Kidney epithelial cell (primary cell): ENCODE results near the gene EHD4. TPM values are rescaled to one million over a fixed set of nuclear protein-coding genes. Genes with fewer than 3 reads are reported as not detected.

Experiments used
- DNase-seq: peaks from one replicate; pipeline ENCODE4 v3.0.0-alpha.2; 2010; ENCODE audit warnings: low read depth
- H3K27me3 ChIP-seq: 2 replicates; pipeline ENCODE4 v1.6.0; 2011; ENCODE audit warnings: low read length; ENCODE audit not compliant: control insufficient read depth, insufficient read depth
- H3K36me3 ChIP-seq: 2 replicates; pipeline ENCODE4 v1.5.1; 2011; ENCODE audit warnings: low read length; ENCODE audit not compliant: control insufficient read depth, insufficient read depth
- H3K4me3 ChIP-seq: 2 replicates; pipeline ENCODE4 v1.5.1; 2011; ENCODE audit warnings: low read depth, mild to moderate bottlenecking, control low read depth, low read length
- total RNA-seq: library from RNA; depleted of rRNA; stranded (reverse); fragments of >200 nt; gene quantifications from 2 replicates; pipeline ENCODE4 v1.2.3, GENCODE V29; 2015
- TF ChIP-seq, protein P1 (sequence below): IDR thresholded peaks from 2 replicates; pipeline ENCODE4 v1.5.1; 2011; ENCODE audit warnings: mild to moderate bottlenecking, moderate library complexity, low read length, control low read depth, inconsistent platforms; ENCODE audit not compliant: insufficient read depth, poor library complexity, severe bottlenecking

EHD4 gene
- total RNA-seq, 1 donor from 2014 or later = 30.1 TPM

DNA sequence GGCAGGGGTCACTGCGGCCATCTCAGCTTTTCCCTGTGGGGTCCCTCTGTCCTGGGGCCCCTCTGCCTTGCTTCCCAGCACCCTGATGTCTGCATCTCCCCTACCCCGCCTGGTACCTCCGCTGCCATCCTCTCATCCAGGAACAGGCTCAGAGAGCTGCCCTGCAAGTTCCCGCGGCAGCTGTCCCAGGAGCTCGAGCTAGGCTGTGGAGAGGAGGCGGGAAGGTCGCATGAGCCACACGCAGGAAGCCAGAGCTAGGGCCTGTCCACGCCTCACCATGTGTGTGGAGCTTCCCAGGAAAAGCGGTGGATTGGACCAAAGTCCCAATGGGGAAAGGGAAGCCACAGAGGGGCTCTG lies 121.2 kb downstream of the EHD4 start:
- Histone ChIP-seq H3K4me3 (no peak overlapping the region), H3K36me3 (no peaks in the 10 kb centered on the region), H3K27me3 (peaks cover 18% of the 10 kb centered on the region)
- no peak for DNase-seq
- TF ChIP-seq, protein P1, sequence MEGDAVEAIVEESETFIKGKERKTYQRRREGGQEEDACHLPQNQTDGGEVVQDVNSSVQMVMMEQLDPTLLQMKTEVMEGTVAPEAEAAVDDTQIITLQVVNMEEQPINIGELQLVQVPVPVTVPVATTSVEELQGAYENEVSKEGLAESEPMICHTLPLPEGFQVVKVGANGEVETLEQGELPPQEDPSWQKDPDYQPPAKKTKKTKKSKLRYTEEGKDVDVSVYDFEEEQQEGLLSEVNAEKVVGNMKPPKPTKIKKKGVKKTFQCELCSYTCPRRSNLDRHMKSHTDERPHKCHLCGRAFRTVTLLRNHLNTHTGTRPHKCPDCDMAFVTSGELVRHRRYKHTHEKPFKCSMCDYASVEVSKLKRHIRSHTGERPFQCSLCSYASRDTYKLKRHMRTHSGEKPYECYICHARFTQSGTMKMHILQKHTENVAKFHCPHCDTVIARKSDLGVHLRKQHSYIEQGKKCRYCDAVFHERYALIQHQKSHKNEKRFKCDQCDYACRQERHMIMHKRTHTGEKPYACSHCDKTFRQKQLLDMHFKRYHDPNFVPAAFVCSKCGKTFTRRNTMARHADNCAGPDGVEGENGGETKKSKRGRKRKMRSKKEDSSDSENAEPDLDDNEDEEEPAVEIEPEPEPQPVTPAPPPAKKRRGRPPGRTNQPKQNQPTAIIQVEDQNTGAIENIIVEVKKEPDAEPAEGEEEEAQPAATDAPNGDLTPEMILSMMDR = no peak

DNA sequence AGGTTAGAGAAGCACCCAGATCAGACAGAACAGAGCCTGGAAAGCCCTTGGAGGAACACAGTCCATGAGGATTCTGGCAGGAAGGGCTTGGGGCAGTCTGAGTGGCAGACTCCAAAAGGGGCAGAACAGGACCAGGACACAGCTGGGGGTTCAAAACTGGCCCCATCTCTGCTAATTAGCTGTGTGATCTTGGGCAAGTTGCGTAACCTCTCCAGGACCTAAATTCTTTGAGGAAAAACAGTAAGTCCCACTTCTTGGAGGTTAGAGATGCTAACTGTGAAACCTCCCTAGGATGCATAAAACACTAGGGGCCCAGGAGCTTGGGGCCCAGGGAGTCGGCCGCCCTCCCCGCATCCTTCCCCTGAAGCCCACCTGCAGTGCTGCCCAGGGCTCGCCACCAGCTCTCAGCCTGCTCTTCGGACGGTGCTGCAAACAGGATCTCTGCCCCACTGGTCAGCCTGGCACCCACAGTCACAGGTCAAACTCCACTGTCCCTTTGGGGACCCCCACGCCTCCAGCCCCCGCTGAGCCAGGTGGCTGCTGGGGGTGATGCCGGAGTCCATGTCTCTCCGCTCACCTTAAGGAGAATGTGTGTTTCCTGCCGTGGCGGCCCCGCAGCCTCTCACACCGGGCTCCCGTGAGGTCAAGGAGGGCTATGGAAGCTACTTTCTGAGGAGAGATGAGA lies 121.7 kb downstream of the EHD4 start:
- H3K4me3 ChIP-seq = no peak overlapping the region

DNA sequence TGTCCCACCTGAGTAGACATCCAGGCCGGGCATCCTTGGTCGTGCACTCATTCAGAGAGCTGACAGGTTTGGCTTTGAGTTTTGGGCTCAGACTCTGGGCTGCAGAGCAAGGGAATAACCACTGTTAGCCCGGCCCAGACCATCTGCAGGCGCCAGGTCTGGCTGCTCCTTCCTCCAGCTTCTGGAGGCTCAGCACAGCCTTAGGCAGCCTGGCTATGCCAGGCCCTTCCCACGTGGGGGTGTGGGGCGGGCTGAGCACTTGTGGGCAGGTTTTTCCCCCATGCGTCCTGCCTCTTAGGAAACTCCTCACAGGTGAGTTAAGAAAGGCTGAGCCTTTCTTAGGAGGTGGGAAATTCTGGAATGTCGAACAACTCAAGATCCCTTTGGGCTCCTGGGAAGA lies 122.5 kb downstream of the EHD4 start:
- no peak for DNase-seq
- TF ChIP-seq, protein P1 = no peak
- H3K4me3 ChIP-seq = no peak overlapping the region
- H3K27me3 ChIP-seq = peaks cover 13% of the 10 kb centered on the region
- no peaks in the 10 kb centered on the region for H3K36me3 ChIP-seq

More for the DNA sequence above, 121.7 kb downstream of the EHD4 start:
- Histone ChIP-seq H3K36me3 (no peaks in the 10 kb centered on the region), H3K27me3 (peaks cover 17% of the 10 kb centered on the region)
- TF ChIP-seq, protein P1 = no peak
- no peak for DNase-seq

DNA sequence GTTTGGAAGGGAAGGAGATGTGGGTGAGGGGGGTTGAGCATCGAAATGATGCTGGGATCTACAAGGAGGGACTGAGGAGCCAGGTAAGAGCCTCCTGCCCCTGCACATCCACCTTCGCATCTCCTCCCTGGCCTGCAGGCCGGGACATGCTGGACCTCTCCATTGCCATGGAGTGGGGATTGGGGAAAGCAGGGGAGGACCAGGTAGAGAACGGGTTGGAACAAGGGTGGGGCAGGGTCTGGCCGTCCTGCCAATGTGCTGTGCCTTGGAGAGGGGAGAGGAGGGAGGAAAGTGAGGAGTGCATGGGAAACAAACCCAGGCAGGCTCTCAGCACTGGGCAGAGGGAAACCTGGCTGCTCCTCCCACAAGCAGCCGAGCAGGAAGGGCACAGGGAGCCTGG lies 123.2 kb downstream of the EHD4 start:
- H3K27me3 ChIP-seq = peaks cover 13% of the 10 kb centered on the region
- no peak overlapping the region for H3K4me3 ChIP-seq
- DNase-seq = no peak
- H3K36me3 ChIP-seq = no peaks in the 10 kb centered on the region
- TF ChIP-seq, protein P1 = no peak

DNA sequence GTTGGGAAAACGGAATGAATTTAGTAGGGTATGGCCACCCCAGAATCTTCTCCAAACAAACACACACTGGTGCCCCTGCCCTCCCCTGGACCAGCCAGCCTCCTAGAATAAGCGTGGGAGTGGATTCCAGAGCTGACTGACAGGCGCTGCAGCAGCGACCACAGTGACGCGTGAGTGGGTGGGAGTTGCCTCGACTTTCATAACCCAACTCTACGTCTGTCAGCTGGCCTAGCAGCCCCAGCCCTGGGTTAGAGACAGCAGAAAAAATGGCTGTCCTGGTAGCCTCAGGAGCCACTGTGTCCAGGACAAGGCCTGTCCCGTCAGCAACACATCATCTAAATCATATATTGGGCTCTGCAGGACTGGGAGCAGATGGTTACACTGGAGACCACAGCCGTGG lies 123.7 kb downstream of the EHD4 start:
- Histone ChIP-seq H3K4me3 (no peak overlapping the region), H3K36me3 (no peaks in the 10 kb centered on the region), H3K27me3 (peaks cover 13% of the 10 kb centered on the region)
- TF ChIP-seq, protein P1 = no peak
- no peak for DNase-seq

DNA sequence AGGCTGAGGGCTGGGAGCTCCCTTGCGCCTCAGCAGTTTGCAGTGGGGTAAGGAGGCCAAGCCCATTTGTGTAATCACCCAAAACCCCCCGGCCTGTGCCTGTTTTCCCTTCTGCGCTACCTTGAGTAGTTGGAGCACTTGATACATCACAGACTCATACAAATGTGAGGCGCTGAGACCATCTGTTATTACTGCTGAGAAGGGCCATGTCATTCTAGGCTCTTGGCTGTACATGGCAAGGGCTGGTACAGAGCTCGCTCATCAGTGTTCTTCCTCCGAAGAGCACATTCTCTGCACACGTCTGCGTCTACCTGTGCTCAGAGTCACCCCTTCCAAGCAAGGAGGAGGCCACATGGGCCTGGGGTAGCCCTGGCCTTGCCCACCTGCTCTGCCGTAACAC lies 124.4 kb downstream of the EHD4 start:
- Histone ChIP-seq H3K4me3 (no peak overlapping the region), H3K36me3 (no peaks in the 10 kb centered on the region), H3K27me3 (peaks cover 7% of the 10 kb centered on the region)
- TF ChIP-seq, protein P1 = no peak
- no peak for DNase-seq
